IPS-18a (cell line): Measurements from ENCODE around the gene NPM1.

ENCODE experiments used
- H3K27ac ChIP-seq: one replicate; pipeline ENCODE4 v1.5.1; 2013; ENCODE audit warnings: low read length
- H3K27me3 ChIP-seq: one replicate; pipeline ENCODE4 v1.6.1; 2013; ENCODE audit warnings: mild to moderate bottlenecking, low read length; ENCODE audit not compliant: control insufficient read depth, insufficient read depth
- H3K36me3 ChIP-seq: one replicate; pipeline ENCODE4 v1.6.1; 2013; ENCODE audit warnings: low read depth, low read length; ENCODE audit not compliant: control insufficient read depth
- H3K4me1 ChIP-seq: one replicate; pipeline ENCODE4 v1.6.1; 2013; ENCODE audit warnings: low read depth, low read length; ENCODE audit not compliant: control insufficient read depth
- H3K4me3 ChIP-seq: one replicate; pipeline ENCODE4 v1.5.1; 2013; ENCODE audit warnings: low read length
- H3K9ac ChIP-seq: one replicate; pipeline ENCODE4 v1.6.1; 2013; ENCODE audit warnings: mild to moderate bottlenecking, low read length, moderate library complexity
- H3K9me3 ChIP-seq: one replicate; pipeline ENCODE4 v1.6.1; 2013; ENCODE audit warnings: low read depth, low read length; ENCODE audit not compliant: control insufficient read depth

Gene NPM1

DNA sequence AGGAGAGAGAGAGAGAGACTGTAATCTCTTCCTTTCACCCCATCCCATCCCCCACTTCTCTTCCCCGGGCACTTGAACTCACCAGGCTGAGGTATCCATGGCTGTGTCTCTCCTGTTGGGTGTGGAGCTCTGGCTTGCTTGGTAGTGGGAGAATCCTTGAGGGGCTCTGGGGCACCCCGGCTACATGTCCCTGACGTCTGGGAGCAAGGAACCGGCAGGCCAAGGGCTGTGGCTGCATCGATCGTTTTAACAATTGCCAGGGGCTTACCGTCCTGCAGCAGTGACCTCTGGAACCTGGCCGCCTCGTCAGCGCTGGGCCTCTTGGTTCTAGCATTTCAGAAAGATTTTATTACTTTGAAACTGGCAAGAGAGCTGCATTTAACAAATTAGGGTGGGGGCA is 61.8 kb downstream of the NPM1 start:
- H3K4me3 ChIP-seq, result no peak overlapping the region
- H3K9ac ChIP-seq, result no peak overlapping the region
- H3K9me3 ChIP-seq, result no peaks in the 10 kb centered on the region
- H3K36me3 ChIP-seq, result no peaks in the 10 kb centered on the region
- H3K4me1 ChIP-seq, result peaks cover 21% of the 10 kb centered on the region
- no peak overlapping the region for H3K27ac ChIP-seq
- peaks cover 11% of the 10 kb centered on the region for H3K27me3 ChIP-seq

DNA sequence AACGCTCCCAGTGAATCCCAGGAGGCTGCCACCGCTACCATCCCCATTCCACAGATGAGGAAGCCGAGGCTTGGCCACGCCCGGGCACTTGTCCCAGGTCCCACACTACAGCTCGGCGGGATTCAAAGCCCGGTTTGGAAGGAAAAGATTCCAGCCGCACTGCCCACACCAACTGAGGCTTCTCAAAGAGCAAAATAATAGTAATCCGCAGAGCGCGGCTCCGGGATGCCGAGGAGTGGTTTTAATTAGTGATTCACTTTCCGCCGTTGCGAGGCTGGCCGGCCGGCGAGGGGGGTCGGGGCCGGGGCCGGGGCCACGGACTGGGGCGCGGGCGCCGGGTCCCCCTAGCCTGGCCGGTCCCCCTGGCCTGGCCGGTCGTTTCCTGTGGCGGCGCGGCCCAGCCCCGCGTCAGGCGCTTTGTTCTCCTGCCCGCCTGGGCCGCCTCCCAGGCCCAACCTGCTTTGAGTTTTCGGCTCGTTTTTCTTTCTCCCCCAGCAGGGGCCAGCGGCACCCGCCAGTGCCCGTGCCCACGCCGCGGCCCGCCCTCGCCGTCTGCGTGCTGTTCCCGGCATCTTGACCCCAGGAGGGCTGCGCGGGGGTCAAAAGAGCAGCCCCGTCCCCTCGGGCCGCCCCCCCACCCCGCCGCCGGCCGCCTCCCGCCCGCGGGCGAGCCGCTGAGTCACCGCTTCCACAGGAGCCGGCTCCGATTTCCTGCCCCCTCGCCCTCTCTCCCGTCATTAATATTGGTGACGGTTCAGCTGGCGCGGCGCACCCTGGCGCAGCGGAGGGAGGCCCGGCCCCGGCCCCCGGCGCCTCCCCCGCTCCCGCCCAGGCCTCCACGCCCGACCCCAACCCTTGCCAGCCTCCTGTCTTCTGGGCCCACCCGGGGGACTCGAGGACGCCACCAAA is 63.0 kb downstream of the NPM1 start:
- peak overlapping the region; percentile 40 for H3K4me3 ChIP-seq
- peak overlapping the region; percentile 23 for H3K9ac ChIP-seq
- no peaks in the 10 kb centered on the region for H3K9me3 ChIP-seq
- H3K27ac ChIP-seq, result no peak overlapping the region
- no peaks in the 10 kb centered on the region for H3K36me3 ChIP-seq
- H3K4me1 ChIP-seq, result peaks cover 21% of the 10 kb centered on the region
- H3K27me3 ChIP-seq, result peaks cover 11% of the 10 kb centered on the region

DNA sequence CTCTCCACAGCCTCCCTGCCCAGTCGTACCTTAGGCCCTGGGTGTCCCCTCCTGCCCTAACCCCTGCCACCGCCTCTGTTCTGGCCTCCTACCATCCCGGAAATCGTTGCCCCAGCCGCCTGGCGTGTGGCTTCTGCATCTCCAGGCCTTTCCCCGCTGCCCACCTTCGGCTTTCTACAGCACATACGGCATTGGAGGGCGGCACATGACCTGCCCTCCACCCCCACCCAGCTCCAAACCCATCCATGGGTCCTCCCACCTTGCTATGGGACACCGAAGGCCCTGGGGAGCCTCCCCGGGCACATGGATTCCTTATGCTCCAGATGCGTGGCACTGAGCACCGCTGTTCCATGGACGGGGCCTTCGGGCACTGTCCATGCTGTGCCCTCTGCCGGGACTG is 63.8 kb downstream of the NPM1 start:
- Histone ChIP-seq H3K27me3 (peaks cover 11% of the 10 kb centered on the region), H3K4me3 (peak overlapping the region; percentile 40), H3K9me3 (no peaks in the 10 kb centered on the region), H3K9ac (no peak overlapping the region), H3K4me1 (peaks cover 21% of the 10 kb centered on the region), H3K27ac (no peak overlapping the region), H3K36me3 (no peaks in the 10 kb centered on the region)

DNA sequence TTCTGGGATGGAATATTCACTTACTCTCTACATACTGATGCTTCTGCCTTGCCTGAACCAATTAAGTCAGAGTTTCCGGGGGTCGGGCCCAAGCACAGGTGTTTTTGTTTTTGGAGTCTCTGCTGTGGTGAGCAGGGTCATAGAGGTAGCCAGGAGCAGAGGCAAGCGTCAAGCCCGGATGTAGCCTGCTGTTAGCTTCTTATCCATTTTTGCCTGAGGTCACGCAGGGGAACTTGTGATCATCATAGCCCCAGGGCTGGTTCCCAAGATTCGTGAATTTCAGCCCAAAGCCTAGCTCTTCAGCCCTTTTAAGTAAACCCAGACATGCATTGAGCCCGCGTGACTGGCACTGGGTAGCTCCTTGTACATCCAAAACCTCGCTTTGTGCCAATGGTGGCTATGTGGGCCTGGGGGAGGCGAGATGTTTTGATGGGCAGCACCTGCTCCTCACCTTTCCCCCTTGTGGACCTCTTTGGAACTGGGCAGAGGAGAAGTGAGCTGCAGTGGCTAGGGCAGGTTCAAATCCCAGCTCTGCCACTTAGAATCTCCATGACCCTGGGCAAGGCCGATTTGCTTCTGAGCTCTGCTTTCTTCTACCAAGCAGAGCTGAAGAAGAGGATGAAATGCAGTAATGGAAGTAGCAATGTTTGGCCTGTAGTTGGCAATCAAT is 65.5 kb downstream of the NPM1 start:
- H3K27ac ChIP-seq, result no peak overlapping the region
- H3K9me3 ChIP-seq, result no peaks in the 10 kb centered on the region
- H3K27me3 ChIP-seq, result peaks cover 11% of the 10 kb centered on the region
- H3K36me3 ChIP-seq, result no peaks in the 10 kb centered on the region
- peaks cover 21% of the 10 kb centered on the region for H3K4me1 ChIP-seq
- H3K4me3 ChIP-seq, result no peak overlapping the region
- H3K9ac ChIP-seq, result no peak overlapping the region

DNA sequence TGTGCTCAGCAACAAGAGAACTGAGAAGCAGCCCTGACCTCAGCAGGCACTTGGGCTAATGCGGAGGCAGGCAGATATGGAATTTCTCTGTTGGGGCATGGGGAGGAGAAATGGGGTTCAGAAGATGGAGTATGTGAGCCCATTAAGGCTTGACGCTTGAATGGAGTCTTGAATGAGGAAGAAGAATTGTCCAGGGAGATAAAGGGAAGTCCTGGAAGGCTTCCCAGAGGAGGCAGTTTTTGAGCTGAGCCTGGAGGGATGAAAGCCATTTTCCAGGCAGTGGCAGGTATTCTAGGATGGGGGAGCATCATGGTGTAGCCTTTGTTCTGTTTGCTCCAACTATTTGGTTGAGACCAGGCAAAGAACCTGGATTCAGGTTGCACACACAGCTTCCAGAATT is 66.3 kb downstream of the NPM1 start:
- no peak overlapping the region for H3K4me3 ChIP-seq
- H3K36me3 ChIP-seq, result no peaks in the 10 kb centered on the region
- no peaks in the 10 kb centered on the region for H3K9me3 ChIP-seq
- H3K27me3 ChIP-seq, result peaks cover 11% of the 10 kb centered on the region
- peaks cover 14% of the 10 kb centered on the region for H3K4me1 ChIP-seq
- H3K9ac ChIP-seq, result no peak overlapping the region
- H3K27ac ChIP-seq, result no peak overlapping the region

DNA sequence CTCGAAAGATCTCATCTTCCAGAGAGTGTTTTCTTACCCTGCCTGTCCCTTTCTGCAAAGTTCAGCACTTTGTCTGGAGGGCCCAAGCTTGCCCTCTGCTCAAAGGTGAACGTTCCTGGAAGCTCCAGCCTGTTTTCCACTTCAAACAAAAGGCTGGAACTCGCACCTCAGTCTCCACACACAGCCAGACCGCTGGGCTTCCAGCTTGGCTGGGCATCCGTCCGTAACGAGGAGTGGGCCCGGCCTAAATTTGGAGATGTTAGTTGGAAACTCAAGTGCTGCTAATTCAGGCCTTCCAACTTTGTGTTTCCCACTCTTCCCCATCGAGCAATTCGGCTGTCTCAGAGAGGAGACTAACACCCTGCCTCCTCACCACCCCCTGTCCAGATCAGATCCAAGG is 66.9 kb downstream of the NPM1 start:
- Histone ChIP-seq H3K9ac (no peak overlapping the region), H3K36me3 (no peaks in the 10 kb centered on the region), H3K27ac (no peak overlapping the region), H3K4me3 (no peak overlapping the region), H3K27me3 (peaks cover 8% of the 10 kb centered on the region), H3K4me1 (peaks cover 8% of the 10 kb centered on the region), H3K9me3 (no peaks in the 10 kb centered on the region)

DNA sequence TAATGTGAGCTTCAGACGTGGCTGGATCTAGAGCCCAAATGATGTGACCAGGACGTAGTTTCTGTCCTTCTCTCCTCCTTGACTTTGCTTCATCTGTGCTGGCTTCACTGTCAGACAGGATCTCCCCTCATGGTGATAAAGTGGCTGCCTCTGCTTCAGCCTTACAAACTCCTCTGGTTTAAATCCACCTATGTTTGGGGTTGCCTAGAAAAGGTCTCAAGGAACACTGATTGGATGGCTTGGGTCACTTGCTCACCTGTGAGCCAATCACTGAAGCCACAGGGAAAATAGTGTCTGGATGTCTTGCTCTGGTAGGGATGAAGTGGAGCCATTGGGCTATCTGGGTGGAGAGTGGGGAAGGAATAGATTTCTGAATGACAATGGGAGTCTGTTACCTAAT is 67.9 kb downstream of the NPM1 start:
- no peaks in the 10 kb centered on the region for H3K36me3 ChIP-seq
- no peak overlapping the region for H3K27ac ChIP-seq
- no peak overlapping the region for H3K9ac ChIP-seq
- no peaks in the 10 kb centered on the region for H3K9me3 ChIP-seq
- H3K4me3 ChIP-seq, result no peak overlapping the region
- no peaks in the 10 kb centered on the region for H3K27me3 ChIP-seq
- no peaks in the 10 kb centered on the region for H3K4me1 ChIP-seq

DNA sequence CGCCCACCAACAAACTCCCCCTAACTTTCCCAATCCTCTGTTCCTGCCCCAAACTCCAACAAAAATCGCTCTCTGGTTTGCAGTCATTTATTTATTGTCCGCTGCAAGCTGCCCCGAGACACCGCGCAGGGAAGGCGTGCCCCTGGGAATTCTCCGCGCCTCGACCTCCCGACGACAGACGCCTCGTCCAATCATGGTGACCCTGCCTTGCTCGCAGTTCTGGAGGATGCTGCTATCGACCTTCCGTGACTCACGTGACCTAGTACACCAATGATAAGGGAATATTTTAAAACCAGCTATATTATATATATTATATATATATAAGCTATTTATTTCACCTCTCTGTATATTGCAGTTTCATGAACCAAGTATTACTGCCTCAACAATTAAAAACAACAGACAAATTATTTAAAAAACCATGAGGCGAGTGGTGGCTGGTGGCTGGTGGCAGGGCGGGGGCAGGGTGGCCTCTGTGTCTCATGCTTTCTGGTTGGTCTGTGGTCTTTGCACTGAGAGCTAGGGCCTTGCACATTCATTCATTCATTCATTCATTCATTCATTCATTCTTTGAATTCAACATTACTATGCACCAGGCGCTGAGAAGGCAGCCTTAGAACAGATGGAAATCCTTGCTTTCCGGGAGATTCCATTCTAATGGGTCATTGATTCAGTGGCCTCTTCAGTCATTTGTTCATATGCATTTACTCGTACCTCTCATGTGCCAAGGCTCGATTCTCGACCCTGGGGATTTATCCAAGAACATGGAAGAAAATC is 69.7 kb downstream of the NPM1 start:
- Histone ChIP-seq H3K27ac (no peak overlapping the region), H3K4me1 (no peaks in the 10 kb centered on the region), H3K9me3 (no peaks in the 10 kb centered on the region), H3K9ac (no peak overlapping the region), H3K36me3 (no peaks in the 10 kb centered on the region), H3K4me3 (no peak overlapping the region), H3K27me3 (no peaks in the 10 kb centered on the region)

DNA sequence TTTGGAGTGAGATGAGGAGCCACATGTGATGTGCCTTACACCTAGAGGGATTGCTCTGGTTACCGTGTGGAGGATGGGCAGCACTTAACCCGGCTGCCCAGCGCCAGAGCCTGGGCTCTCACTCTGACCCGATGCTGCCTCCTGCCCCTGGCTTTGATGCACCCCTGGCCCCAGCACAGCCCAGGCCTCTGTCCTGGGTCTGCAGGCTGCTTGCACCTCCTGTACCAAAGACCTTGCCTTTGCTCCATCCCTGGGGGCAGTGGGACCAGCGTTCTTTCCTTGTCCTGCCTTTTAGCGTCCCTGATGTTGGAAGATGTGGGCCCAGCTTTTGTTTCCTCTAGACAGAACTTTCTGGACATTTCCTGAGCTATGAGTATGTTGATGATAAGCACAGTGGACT is 72.2 kb downstream of the NPM1 start:
- H3K36me3 ChIP-seq, result no peaks in the 10 kb centered on the region
- no peak overlapping the region for H3K27ac ChIP-seq
- H3K9me3 ChIP-seq, result no peaks in the 10 kb centered on the region
- no peak overlapping the region for H3K9ac ChIP-seq
- no peak overlapping the region for H3K4me3 ChIP-seq
- no peaks in the 10 kb centered on the region for H3K27me3 ChIP-seq
- H3K4me1 ChIP-seq, result no peaks in the 10 kb centered on the region
